ENCODE data around the gene OR5AL1.
"Not testable (repeated sequence)": the region's sequence is repeated elsewhere in the genome, so short reads cannot be mapped to it uniquely, and the experiment has no call there.

Gene OR5AL1

DNA sequence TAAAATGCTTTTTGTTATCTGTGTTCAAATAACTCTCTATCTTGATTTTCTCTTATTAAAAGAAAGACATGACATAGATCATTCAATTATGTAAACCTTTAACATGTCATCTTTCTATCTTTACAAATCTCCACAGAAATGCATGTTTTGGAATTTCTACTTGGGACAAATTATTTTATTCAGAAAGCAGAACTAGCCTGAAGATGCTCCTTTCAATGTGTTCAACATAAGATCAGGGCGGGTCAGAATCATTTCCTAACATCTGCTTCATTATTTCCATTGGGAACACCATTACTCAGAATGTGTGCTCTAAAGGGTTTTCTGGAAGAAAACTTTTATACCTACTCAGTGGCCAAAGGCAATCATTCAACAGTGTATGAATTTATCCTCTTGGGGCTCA lies at the start of gene OR5AL1:
TSS of gene OR5AL1 (plus strand) at position 301 of the 400 bp plus-strand sequence.
- no peak for DNase-seq

DNA sequence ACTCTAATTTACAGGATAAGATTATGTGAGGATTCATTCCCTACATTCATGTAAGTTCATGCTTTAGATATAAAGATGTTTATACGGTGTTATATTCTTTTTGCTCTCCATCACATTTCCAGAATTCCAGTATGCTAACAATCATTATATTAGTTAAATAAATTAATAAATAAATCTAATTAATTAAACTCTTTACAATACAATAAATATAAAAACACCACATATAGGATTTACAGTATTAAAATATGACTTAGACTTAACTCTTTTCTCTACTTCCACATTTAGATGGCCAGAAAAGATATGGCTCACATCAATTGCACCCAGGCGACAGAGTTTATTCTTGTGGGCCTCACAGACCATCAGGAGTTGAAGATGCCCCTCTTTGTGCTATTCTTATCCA lies 37.2 kb upstream of the OR5AL1 start, which contains the start of gene OR8U1:
TSS of gene OR8U1 (plus strand) at position 301 of the 400 bp plus-strand sequence. CDS start at position 301, 0 bp downstream.
- DNase-seq = no peak

DNA sequence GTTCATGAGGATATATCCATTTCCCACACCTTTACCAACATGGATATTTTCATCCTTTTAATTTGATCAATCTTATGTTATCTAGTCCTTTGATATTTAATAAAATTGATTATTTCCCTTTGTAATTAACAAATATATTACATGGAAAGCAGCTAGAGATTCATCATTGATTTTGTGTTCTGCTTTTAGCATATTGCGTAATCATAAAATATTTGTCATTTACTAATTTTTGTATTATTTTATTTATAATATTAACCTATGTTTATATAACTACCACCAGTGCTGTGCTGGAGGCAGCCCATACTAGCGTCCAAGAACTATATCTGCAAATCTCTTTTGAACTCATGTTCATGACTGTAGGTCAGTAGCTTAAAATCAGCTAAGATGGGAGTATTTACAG lies 32.4 kb upstream of the OR5AL1 start:
- DNase-seq = no peak

DNA sequence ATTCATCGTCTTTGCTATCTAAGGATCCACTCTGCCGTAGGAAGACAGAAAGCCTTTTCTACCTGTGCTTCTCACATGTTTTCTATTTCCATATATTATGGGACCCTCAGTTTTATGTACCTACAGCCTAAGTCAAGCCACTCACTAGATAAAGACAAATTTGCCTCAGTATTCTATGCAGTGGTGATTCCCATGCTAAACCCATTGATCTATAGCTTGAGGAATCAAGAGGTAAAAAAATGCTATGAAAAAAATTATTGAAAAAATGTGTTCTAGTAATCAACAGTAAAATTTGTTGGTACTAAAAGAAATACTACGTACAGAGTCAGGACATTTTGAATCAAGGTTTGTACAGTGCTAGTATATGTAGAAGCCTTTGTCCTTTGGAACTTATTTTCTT lies 18.1 kb upstream of the OR5AL1 start:
- DNase-seq = no peak

DNA sequence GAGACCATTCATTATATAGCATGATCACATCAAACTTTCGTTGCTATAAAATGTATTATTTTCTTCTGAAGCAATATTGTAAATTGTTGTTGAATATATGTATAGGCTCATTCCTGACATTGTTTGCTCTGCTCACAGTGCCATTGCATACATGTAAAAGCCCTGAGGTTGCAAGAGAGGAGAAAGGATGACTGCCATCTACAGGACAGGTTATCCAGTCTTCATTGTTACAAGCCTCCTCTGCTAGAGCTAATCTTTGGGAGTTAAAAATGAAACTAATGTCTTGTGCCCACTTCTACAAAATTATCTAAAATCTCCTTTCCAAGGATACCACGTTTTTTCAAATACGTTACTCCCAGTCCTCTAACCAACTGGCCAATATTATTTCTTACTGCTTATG lies 16.4 kb upstream of the OR5AL1 start:
- DNase-seq = no peak

DNA sequence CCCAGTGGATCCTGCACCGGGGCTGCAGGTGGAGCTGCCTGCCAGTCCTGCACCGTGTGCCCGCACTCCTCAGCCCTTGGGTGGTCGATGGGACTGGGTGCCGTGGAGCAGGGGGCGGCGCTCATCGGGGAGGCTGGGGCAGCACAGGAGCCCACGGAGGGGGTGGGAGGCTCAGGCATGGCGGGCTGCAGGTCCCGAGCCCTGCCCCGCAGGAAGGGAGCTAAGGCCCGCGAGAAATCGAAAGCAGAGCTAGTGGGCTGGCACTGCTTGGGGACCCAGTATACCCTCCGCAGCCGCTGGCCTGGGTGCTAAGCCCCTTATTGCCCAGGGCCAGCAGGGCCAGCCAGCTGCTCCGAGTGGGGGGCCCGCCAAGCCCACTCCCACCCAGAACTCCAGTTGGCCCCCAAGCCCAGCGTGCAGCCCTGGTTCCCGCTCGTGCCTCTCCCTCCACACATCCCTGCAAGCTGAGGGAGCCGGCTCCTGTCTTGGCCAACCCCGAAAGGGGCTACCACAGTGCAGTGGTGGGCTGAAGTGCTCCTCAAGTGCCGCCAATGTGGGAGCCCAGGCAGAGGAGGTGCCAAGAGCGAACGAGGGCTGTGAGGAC lies 10.5 kb upstream of the OR5AL1 start:
- DNase-seq = not testable (repeated sequence)

DNA sequence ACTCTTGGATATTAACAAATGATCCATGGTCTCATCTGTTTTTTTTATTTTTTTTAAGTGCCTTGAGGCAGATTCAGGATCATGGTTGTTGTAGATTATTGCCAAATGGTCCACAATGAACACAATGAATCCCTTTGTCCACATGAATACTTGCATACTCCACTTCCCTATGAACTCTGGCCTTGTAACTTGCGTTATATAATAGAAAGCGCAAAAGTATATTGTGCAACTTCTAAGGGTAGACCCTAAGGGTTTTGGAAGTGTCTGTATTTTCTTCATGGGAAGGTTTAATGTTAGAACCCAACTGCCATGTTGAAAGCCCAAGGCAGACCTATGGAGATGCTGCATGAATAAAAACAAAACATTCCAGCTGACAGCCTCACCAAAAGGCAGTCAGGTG lies 8.1 kb upstream of the OR5AL1 start:
- no peak for DNase-seq

DNA sequence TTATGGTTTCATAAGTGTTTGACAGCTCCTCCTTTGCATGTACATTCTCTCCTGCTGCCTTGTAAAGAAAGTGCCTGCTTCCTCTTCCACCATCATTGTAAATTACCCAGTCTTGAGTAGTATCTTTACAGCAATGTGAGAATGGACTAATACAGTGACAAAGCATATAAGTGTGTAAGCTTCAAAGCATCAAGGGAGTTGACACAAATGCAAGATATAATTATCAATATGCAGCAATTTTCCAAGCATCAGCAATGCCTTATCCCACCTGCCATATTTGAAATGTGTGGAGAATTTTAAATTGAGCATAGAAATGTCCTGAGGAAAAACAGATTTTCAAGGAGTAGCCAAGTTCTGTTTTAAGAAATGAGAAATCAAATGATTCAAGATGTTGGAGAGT lies 1.7 kb upstream of the OR5AL1 start:
- no peak for DNase-seq

DNA sequence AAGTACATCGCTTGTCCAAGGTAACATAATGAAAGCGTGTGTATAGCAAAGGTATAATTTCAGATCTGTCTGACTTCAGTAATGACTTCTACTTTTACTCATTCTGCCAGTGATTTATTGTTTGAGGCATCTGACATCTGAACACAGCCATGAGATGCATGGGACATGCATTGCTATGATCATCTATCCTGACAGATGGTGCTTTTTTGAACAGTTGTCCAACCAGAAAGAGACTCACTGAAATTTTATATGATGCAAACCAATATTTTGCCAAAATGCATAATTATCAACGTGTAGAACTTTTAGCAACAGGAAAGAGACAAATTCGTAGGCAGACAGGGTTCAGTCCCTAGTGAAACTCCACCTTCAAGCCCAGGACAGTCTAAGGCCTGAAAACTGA lies 41.0 kb downstream of the OR5AL1 start:
- DNase-seq = no peak

DNA sequence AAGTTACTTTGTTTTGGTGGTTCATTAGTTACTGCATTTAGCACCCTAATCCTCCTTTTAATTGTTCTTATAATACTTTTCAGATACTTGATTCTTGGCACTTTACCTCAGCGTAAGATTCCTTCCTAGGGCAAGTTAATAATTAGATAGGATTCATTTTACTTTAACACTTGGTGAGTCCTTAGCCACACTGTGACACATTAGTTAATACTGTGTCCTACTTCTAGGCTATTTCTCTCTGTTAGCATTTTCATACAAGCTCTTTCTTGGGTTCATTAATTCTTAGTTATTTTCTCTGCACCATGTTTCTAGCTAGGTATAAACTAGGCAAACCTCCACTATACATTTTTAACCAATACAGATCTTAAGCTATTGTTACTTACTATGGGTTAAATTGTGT lies 44.6 kb downstream of the OR5AL1 start:
- DNase-seq = no peak

All from NCI-H446 (cell line).